Measurements from ENCODE around the gene SGSM2. TPM values are rescaled to one million over a fixed set of nuclear protein-coding genes. Genes with fewer than 3 reads are reported as not detected.

Gene SGSM2
- total and polyA plus RNA-seq, 2 experiments from 2014 or later = 13.7 to 52.4 TPM

DNA sequence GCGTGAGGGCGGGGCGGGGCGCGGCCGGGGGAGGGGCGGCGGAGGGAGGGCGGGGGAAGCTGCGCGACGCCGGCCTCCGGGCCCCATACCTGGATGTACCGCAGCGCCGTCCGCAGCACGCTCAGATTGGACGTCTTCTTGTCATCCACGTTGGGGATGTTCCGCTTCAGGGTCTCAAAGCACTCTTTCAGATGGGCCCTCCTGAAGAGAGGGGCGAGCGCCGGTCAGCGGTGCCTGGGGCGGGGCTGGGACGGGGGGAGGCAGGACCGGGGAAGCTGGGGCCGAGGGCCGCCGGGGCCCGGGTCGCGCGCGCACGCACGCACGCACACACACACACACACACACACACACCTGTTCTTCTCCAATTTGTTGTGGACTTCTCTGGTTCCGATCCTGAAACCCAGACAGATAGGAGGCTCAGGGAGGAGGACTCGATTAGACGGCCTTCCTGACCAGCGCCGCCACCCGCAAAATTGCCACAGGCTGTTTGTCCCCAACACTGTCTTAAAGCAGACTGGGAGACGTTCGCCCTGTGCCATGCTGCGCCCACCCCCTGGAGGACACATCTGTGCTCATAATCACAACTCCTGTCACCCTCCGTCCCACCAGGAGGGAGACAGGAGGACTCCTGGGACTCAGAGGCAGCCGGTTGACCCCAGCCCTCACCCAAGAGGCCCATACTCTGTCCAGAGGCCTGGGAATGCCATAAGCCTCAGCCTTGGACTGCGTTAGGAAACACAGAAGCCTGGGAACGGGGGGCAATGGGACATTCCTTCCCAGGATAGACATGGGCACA lies 56.9 kb downstream of the SGSM2 start (continued):
- TF ChIP-seq ZNF114 (CRISPR knock-in tag; IDR thresholded peaks at IDR 0.05) (no peak), JUNB (IDR thresholded peaks at IDR 0.05; ENCODE audit: unreplicated experiment) (no peak), ZNF331 (CRISPR knock-in tag; IDR thresholded peaks at IDR 0.05; ENCODE audit: low read depth) (no peak), EZH2phosphoT487 (IDR thresholded peaks at IDR 0.05; ENCODE audit: unreplicated experiment) (no peak), POLR2AphosphoS5 (IDR thresholded peaks at IDR 0.05; ENCODE audit: low read depth) (no peak), EZH2 (IDR thresholded peaks at IDR 0.05; ENCODE audit: low read depth, unreplicated experiment) (no peak), CREB1 (CRISPR knock-in tag; IDR thresholded peaks at IDR 0.05; ENCODE audit: low read depth) (no peak), NANOG (IDR thresholded peaks at IDR 0.05; ENCODE audit: borderline replicate concordance) (no peak), STAT1 (IDR thresholded peaks at IDR 0.05; ENCODE audit: unreplicated experiment) (no peak)
- TF ChIP-seq, protein P1, sequence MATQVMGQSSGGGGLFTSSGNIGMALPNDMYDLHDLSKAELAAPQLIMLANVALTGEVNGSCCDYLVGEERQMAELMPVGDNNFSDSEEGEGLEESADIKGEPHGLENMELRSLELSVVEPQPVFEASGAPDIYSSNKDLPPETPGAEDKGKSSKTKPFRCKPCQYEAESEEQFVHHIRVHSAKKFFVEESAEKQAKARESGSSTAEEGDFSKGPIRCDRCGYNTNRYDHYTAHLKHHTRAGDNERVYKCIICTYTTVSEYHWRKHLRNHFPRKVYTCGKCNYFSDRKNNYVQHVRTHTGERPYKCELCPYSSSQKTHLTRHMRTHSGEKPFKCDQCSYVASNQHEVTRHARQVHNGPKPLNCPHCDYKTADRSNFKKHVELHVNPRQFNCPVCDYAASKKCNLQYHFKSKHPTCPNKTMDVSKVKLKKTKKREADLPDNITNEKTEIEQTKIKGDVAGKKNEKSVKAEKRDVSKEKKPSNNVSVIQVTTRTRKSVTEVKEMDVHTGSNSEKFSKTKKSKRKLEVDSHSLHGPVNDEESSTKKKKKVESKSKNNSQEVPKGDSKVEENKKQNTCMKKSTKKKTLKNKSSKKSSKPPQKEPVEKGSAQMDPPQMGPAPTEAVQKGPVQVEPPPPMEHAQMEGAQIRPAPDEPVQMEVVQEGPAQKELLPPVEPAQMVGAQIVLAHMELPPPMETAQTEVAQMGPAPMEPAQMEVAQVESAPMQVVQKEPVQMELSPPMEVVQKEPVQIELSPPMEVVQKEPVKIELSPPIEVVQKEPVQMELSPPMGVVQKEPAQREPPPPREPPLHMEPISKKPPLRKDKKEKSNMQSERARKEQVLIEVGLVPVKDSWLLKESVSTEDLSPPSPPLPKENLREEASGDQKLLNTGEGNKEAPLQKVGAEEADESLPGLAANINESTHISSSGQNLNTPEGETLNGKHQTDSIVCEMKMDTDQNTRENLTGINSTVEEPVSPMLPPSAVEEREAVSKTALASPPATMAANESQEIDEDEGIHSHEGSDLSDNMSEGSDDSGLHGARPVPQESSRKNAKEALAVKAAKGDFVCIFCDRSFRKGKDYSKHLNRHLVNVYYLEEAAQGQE (IDR thresholded peaks at IDR 0.05; ENCODE audit: unreplicated experiment) = no peak
- TF ChIP-seq, protein P2, sequence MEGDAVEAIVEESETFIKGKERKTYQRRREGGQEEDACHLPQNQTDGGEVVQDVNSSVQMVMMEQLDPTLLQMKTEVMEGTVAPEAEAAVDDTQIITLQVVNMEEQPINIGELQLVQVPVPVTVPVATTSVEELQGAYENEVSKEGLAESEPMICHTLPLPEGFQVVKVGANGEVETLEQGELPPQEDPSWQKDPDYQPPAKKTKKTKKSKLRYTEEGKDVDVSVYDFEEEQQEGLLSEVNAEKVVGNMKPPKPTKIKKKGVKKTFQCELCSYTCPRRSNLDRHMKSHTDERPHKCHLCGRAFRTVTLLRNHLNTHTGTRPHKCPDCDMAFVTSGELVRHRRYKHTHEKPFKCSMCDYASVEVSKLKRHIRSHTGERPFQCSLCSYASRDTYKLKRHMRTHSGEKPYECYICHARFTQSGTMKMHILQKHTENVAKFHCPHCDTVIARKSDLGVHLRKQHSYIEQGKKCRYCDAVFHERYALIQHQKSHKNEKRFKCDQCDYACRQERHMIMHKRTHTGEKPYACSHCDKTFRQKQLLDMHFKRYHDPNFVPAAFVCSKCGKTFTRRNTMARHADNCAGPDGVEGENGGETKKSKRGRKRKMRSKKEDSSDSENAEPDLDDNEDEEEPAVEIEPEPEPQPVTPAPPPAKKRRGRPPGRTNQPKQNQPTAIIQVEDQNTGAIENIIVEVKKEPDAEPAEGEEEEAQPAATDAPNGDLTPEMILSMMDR (conservative IDR thresholded peaks at IDR 0.05; ENCODE audit: low read depth in 2 of 2) = no peak
- TF ChIP-seq, protein P3, sequence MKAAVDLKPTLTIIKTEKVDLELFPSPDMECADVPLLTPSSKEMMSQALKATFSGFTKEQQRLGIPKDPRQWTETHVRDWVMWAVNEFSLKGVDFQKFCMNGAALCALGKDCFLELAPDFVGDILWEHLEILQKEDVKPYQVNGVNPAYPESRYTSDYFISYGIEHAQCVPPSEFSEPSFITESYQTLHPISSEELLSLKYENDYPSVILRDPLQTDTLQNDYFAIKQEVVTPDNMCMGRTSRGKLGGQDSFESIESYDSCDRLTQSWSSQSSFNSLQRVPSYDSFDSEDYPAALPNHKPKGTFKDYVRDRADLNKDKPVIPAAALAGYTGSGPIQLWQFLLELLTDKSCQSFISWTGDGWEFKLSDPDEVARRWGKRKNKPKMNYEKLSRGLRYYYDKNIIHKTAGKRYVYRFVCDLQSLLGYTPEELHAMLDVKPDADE (IDR thresholded peaks at IDR 0.05) = no peak

DNA sequence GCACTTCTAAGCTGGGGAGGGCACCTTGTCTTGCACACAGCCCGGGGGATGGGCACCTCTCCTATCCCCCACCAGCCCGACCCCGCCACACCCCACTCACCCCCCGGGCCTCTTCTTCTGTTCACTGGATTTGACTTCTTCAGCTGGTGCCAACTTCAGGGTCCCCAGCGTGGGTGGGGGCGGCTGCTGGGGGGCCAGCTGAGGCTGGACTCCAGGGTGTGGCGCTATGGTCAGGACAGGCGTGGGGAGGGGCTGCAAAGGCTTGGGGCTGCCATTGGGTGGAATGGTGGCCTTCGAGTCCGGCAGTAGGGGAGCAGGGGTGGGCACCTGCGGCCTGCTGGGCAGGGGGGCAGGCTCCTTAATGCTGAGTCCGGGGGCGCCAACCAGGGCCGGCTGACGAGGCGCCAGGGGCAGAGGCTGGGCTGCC lies 57.5 kb downstream of the SGSM2 start:
- Histone ChIP-seq H3K36me3 (ENCODE audit: insufficient read depth) (no peaks in the 10 kb centered on the region), H3K4me2 (peak overlapping the region; percentile 78), H2AFZ (no peak overlapping the region), H3K9me2 (ENCODE audit: insufficient read depth) (no peaks in the 10 kb centered on the region), H3K4me1 (ENCODE audit: insufficient read depth) (peaks cover 32% of the 10 kb centered on the region), H3K27me3 (ENCODE audit: insufficient read depth) (no peaks in the 10 kb centered on the region), H3K79me2 (replicated peaks; ENCODE audit: insufficient read depth) (peaks cover 46% of the 10 kb centered on the region), H3F3A (replicated peaks; ENCODE audit: low read depth) (peaks cover 16% of the 10 kb centered on the region), H3K4me3 (no peak overlapping the region), H4K20me1 (replicated peaks; ENCODE audit: insufficient read depth) (no peaks in the 10 kb centered on the region; the same call in 1 of the 2 replicates), H3K27ac (ENCODE audit: low read depth) (no peak overlapping the region)
- DNase-seq (ENCODE audit: low spot score) (no peak), ATAC-seq (no peak)
- peaks cover 31% of the 10 kb centered on the region for H3K27me3 Mint-ChIP-seq (ENCODE audit: insufficient read depth, low read depth, poor library complexity)
- H3K9me3 Mint-ChIP-seq = peaks cover 3% of the 10 kb centered on the region; the same call in 1 of the 3 replicates
- H3K4me1 Mint-ChIP-seq = peaks cover 52% of the 10 kb centered on the region
- H3K36me3 Mint-ChIP-seq (ENCODE audit: low read depth) = peaks cover 10% of the 10 kb centered on the region; the same call in 1 of the 3 replicates
- H3K4me3 Mint-ChIP-seq = peak overlapping the region; percentile 75; the same call in 1 of the 3 replicates
- H3K27ac Mint-ChIP-seq = no peak overlapping the region
- no peak for TF ChIP-seq JUNB (IDR thresholded peaks at IDR 0.05; ENCODE audit: unreplicated experiment)
